Fibroblast of the aortic adventitia (primary cell): Measurements from ENCODE around the gene CLIC3. TPM values are rescaled to one million over a fixed set of nuclear protein-coding genes. Genes with fewer than 3 reads are reported as not detected.

Source experiments
- DNase-seq: peaks from one replicate; pipeline ENCODE4 v3.0.0-alpha.2; 2010; ENCODE audit warnings: low read depth
- H3K4me3 ChIP-seq: 2 replicates; pipeline ENCODE4 v1.5.1; 2011; ENCODE audit warnings: low read depth, mild to moderate bottlenecking, control low read depth, low read length, moderate library complexity
- CTCF ChIP-seq: IDR thresholded peaks from 2 replicates; pipeline ENCODE4 v1.5.1; 2011; ENCODE audit warnings: mild to moderate bottlenecking, low read length, control low read depth, inconsistent platforms; ENCODE audit not compliant: insufficient read depth
- total RNA-seq: library from RNA; depleted of rRNA; stranded (reverse); fragments of >200 nt; gene quantifications from 2 replicates; pipeline ENCODE4 v1.2.3, GENCODE V29; 2012; ENCODE audit warnings: low replicate concordance

Gene CLIC3
- total RNA-seq, 1 donor, result 5.2 TPM

- TF ChIP-seq CTCF, result no peak
- DNase-seq, result no peak
- no peak overlapping the region for H3K4me3 ChIP-seq
Observed at GRCh38 chr9:136960938-136961275, 35.5 kb downstream of the CLIC3 start.

- no peak overlapping the region for H3K4me3 ChIP-seq
- no peak for TF ChIP-seq CTCF
- DNase-seq, result no peak
Observed at GRCh38 chr9:136960212-136960937, 36.0 kb downstream of the CLIC3 start.

- no peak overlapping the region for H3K4me3 ChIP-seq
- no peak for DNase-seq
- TF ChIP-seq CTCF, result no peak
Observed at GRCh38 chr9:136958898-136959850, 37.2 kb downstream of the CLIC3 start.

GRCh38 chr9:136958473-136958872 lies 37.9 kb downstream of the CLIC3 start:
- H3K4me3 ChIP-seq, result no peak overlapping the region
- TF ChIP-seq CTCF, result no peak
- DNase-seq, result no peak

GRCh38 chr9:136957901-136958300 lies 38.5 kb downstream of the CLIC3 start:
- DNase-seq, result no peak
- TF ChIP-seq CTCF, result no peak
- no peak overlapping the region for H3K4me3 ChIP-seq

GRCh38 chr9:136957461-136957860 lies 38.9 kb downstream of the CLIC3 start:
- no peak for DNase-seq
- no peak overlapping the region for H3K4me3 ChIP-seq
- no peak for TF ChIP-seq CTCF
